Adrenal gland (tissue), 12 donors: ENCODE measurements around the gene FBXO46. TPM values are rescaled to one million over a fixed set of nuclear protein-coding genes. Genes with fewer than 3 reads are reported as not detected.

ENCODE experiments used
- DNase-seq, 7 donors: peaks; one replicate each; pipeline ENCODE4 v3.0.0-alpha.2; 2019 to 2020
- H3K27ac ChIP-seq, 5 donors: fragments of 200-600 bp; sonication (generic) in 4 of 5; 1 replicate in 3 of 5; 2 replicates in 2 of 5; pipeline versions ENCODE4 v1.5.1 to v1.8.0; 2016 to 2020; ENCODE audit warnings: mild to moderate bottlenecking in 1 of 5
- H3K27me3 ChIP-seq: fragments of 200-600 bp; 2 replicates; pipeline ENCODE4 v1.8.0; 2021
- H3K36me3 ChIP-seq, 2 donors: fragments of 200-600 bp; replicated peaks in 1 of 2; 1 replicate in 1 of 2; 2 replicates in 1 of 2; pipeline versions ENCODE4 v1.5.1 to v1.8.0; 2018 to 2022
- H3K4me1 ChIP-seq, 2 donors: fragments of 200-600 bp; replicated peaks in 1 of 2; 1 replicate in 1 of 2; 2 replicates in 1 of 2; pipeline versions ENCODE4 v1.5.1 to v1.8.0; 2018 to 2021
- H3K4me3 ChIP-seq, 4 donors: fragments of 200-600 bp; sonication (generic) in 3 of 4; one replicate each; pipeline ENCODE4 v1.5.1; 2016 to 2018
- H3K9me3 ChIP-seq, 3 donors: fragments of 200-600 bp; sonication (generic) in 1 of 3; replicated peaks in 1 of 3; 1 replicate in 2 of 3; 2 replicates in 1 of 3; pipeline versions ENCODE4 v1.5.1 to v1.8.0; 2016 to 2021
- CTCF ChIP-seq, 6 experiments: fragments of 450-650 bp in 4 of 6; fragments of 200-600 bp in 2 of 6; sonication (generic) in 1 of 6; IDR thresholded peaks; 1 replicate in 5 of 6; 2 replicates in 1 of 6; pipeline versions ENCODE4 v1.5.1 to v1.8.0; 2016 to 2021; ENCODE audit warnings: antibody characterized with exemption in 6 of 6, mild to moderate bottlenecking in 2 of 6, moderate library complexity in 1 of 6
- POLR2A ChIP-seq, 2 donors: fragments of 450-650 bp; IDR thresholded peaks; one replicate each; pipeline ENCODE4 v1.6.1; 2017; ENCODE audit warnings: antibody characterized with exemption in 2 of 2, mild to moderate bottlenecking in 2 of 2, moderate library complexity in 1 of 2
- WGBS, 4 donors: extraction: QIAGEN DNeasy Blood & Tissue Kit in 2 of 4; methylation state at CpG; one replicate each; pipeline versions ENCODE4 v1.1.5 to v1.1.7; 2013 to 2017; 5-methylcytosine and 5-hydroxymethylcytosine counted together
- intact Hi-C, 2 donors: fragments of 100-400 bp; cut with DNase I; formaldehyde crosslinking; loops; one replicate each; pipeline versions ENCODE4 v1.14.1 to v1.15.0; 2022 to 2023
- polyA plus RNA-seq, 3 donors: library from polyadenylated mRNA; stranded (reverse); fragments of 200-250 nt in 2 of 3; fragments of 350-450 nt in 1 of 3; fragmentation: Illumina TruSeq in 1 of 3; extraction: RNeasy Lipid Tissue Mini Kit (QIAGEN cat#74804) in 1 of 3; gene quantifications; one replicate each; pipeline ENCODE4 v1.2.3, GENCODE V29; 2013 to 2014
- total RNA-seq, 9 donors: library from RNA; depleted of rRNA in 4 of 9; stranded (reverse); fragments of >200 nt in 4 of 9; fragments of 120-200 nt in 1 of 9; fragmentation: NEBNext Ultra II Directional in 1 of 9; extraction: Animal tissue kit (Norgen Biotek cat#: 25700) in 1 of 9; gene quantifications; one replicate each; pipeline versions ENCODE4 v1.1.0 to v1.2.4, GENCODE V29; 2013 to 2023
- donor health status: healthy with polysubstance abuse.
- donor health status: Bipolar disorder and iron deficiency.
- donor health status: DM: yes; HTN: yes; CAD: no.
- donor health status: DM: no; HTN: no; CAD: no.
- donor health status: DM: no; HTN: no; CAD: no.
- donor health status: DM: yes; HTN: yes; CAD: no.

The FBXO46 gene
- total and polyA plus RNA-seq, 12 donors, result 3.2 to 25.6 (median 11.2) TPM

- DNase-seq, result peak; percentile 86 to 95 (median 94)
- Histone ChIP-seq H3K9me3 (no peaks in the 10 kb centered on the region), H3K27ac (peak overlapping the region in 1 of 5 donors; percentile 18), H3K4me1 (peaks cover 13% of the 10 kb centered on the region in 2 donors), H3K27me3 (peaks cover 11% of the 10 kb centered on the region), H3K4me3 (peak overlapping the region in 1 of 4 donors; percentile 50), H3K36me3 (no peaks in the 10 kb centered on the region)
- WGBS, 4 donors, result 1 to 4% (median 3%) methylated on average over 16 to 49 of the region's 49 CpGs
- intact Hi-C loops, result no loop called here
- TF ChIP-seq POLR2A (IDR thresholded peaks at IDR 0.05), result no peak
- TF ChIP-seq CTCF (IDR thresholded peaks at IDR 0.05), result peak in 1 of 6 experiments; percentile 1
Measured at GRCh38 chr19:45677351-45678230, 53.1 kb downstream of the FBXO46 start.

- intact Hi-C loops, result no loop called here
- Histone ChIP-seq H3K27me3 (peaks cover 11% of the 10 kb centered on the region), H3K27ac (no peak overlapping the region), H3K4me3 (peak overlapping the region in 1 of 4 donors; percentile 50), H3K36me3 (no peaks in the 10 kb centered on the region), H3K4me1 (peaks cover 13% of the 10 kb centered on the region in 2 donors), H3K9me3 (no peaks in the 10 kb centered on the region)
- DNase-seq, result peak in 1 of 7 donors; percentile 23
- WGBS, 4 donors, result 8 to 64% (median 13%) methylated on average over 4 to 28 of the region's 28 CpGs
- no peak for TF ChIP-seq POLR2A (IDR thresholded peaks at IDR 0.05)
- TF ChIP-seq CTCF (IDR thresholded peaks at IDR 0.05), result no peak
Measured at GRCh38 chr19:45676851-45677263, 53.8 kb downstream of the FBXO46 start.

- Histone ChIP-seq H3K9me3 (no peaks in the 10 kb centered on the region), H3K4me1 (peaks cover 11 to 13% of the 10 kb centered on the region in 2 donors), H3K27ac (no peak overlapping the region), H3K27me3 (peaks cover 22% of the 10 kb centered on the region), H3K36me3 (no peaks in the 10 kb centered on the region), H3K4me3 (no peak overlapping the region)
- no peak for DNase-seq
- WGBS, 4 donors, result 78 to 92% (median 82%) methylated on average over 7 of the region's 7 CpGs
- intact Hi-C loops, result no loop called here
- no peak for TF ChIP-seq CTCF (IDR thresholded peaks at IDR 0.05)
- no peak for TF ChIP-seq POLR2A (IDR thresholded peaks at IDR 0.05)
Measured at GRCh38 chr19:45674946-45675345, 55.8 kb downstream of the FBXO46 start.

GRCh38 chr19:45670670-45671453, 59.8 kb downstream of the FBXO46 start:
- H3K27me3 ChIP-seq, result peaks cover 22% of the 10 kb centered on the region
- WGBS, 4 donors, result 9 to 22% (median 17%) methylated on average over 11 to 42 of the region's 42 CpGs
- peak; percentile 66 to 90 (median 80) for DNase-seq

More at GRCh38 chr19:45670670-45671453, 59.8 kb downstream of the FBXO46 start:
- intact Hi-C loops, result no loop called here
- no peak overlapping the region for H3K27ac ChIP-seq
- peaks cover 15 to 18% of the 10 kb centered on the region in 2 donors for H3K4me1 ChIP-seq
- H3K36me3 ChIP-seq, result no peaks in the 10 kb centered on the region
- no peak for TF ChIP-seq POLR2A (IDR thresholded peaks at IDR 0.05)
- TF ChIP-seq CTCF (IDR thresholded peaks at IDR 0.05), result no peak
- no peaks in the 10 kb centered on the region for H3K9me3 ChIP-seq
- H3K4me3 ChIP-seq, result peak overlapping the region in 1 of 4 donors; percentile 33
